Smooth muscle cell of trachea (primary cell): Measurements from ENCODE around the gene RALGAPA1. TPM values are rescaled to one million over a fixed set of nuclear protein-coding genes. Genes with fewer than 3 reads are reported as not detected.

Experiments
- total RNA-seq: library from RNA; depleted of rRNA; stranded (reverse); fragments of >200 nt; gene quantifications from 2 replicates; pipeline ENCODE4 v1.2.1, GENCODE V29; 2014

RALGAPA1 gene
- total RNA-seq = 28.8 and 38.5 TPM in 2 replicates

DNA sequence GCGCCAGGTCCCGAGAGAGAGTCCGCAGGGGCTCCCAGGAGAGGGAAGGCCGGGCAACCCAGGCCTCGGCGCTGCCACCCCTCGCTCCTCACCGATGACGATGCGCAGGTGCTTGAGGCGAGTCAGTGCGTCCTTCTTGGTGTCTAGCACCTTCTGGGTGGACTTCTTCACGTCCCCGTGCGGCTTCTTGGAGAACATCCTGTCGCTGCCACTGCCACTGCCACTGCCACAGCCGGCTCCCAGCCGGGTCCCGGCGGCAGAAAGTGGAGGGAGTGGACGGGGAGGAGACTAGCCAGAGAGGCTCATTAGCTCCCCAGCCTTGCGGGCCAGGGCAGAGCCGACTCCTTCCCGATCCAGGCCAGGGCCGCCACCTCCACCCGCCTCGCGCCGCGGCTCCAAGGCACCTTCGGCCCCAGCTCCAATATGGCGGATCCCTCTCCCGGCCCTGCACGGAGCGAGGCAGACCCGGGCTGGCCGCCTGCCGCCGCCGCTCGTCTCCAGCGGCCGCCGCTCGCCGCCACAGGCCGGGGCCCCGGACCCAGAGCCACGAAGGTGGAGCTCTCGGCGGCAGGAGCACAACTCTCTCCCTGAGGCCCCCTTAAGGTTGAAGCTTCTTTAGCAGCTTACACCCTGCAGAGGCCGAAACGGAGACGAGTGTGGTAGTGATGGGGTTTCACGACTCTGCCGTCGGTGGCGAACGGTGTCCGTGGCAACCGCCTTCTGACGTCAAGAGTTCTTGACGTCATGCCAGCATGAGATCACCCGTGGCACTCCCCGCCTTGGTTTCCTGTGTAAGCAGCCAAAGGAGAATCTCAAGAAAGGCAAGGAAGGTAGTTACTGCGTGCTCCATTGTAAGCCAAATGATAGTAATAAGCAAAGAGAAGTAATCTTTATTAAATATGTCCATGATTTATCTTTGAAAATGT is at the start of gene RALGAPA1:
RALGAPA1 (minus strand) TSS at position 658 of the 926 bp plus-strand sequence; CDS start at position 198, 460 bp downstream.

DNA sequence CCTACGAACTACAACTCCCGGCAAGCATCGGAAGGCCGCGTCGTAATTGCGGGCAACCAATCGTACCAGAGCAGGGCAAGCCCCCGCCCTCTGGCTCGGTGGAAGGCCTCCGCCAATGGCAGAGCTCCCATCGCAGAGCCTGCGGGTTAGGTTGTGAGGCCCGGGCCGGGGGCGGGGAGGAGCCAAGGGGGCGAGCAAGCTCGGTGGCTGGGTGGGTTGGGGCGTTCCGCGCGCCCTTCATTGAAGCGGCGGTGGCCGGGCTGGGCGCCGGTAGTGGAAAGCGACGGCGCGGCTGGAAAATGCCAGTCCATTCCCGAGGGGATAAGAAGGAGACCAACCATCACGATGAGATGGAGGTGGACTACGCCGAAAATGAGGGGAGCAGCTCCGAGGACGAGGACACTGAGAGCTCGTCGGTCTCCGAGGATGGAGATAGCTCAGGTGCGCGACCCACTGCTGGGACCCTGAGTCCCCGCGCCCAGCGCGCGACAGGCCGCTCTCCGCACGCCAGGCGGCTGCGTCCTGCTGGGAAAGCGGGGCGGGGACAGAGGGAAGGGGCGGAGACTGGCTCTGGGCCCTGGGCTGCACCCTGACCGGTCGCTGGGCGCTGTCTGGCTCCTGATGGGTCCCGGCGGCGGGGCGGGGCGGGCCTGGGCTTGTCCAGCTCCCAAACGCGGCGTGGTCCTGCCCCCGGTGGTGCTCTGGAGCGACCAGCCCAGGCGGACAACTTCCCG is 17.3 kb upstream of the RALGAPA1 start, which contains the start of gene BRMS1L:
BRMS1L (plus strand) TSS at position 121 of the 734 bp plus-strand sequence; CDS start at position 300, 179 bp downstream.

GRCh38 chr14:35533357-35534207 is 275.5 kb downstream of the RALGAPA1 start, which contains the start of gene INSM2:
Gene INSM2 (plus strand): TSS chr14:35534164. CDS start chr14:35534253, 89 bp downstream.

Other genes with a start within 250 kb of the RALGAPA1 start
- 2.8 and 8.6 TPM in 2 replicates for gene BRMS1L, start 17.0 kb upstream of the RALGAPA1 start, total RNA-seq